HG03342 (cell line): ENCODE results near the gene COX10.

Experiments
- ATAC-seq: cut with Tn5 transposase; IDR thresholded peaks from one replicate; pipeline ENCODE4 v1.9.1; 2021; ENCODE audit warnings: mild to moderate bottlenecking, moderate library complexity; ENCODE audit not compliant: unreplicated experiment

The COX10 gene

GRCh38 chr17:14245002-14245401 lies 175.7 kb downstream of the COX10 start:
- ATAC-seq: no peak

- ATAC-seq: no peak
Measured at GRCh38 chr17:14245629-14246028, 176.3 kb downstream of the COX10 start.
